Thoracic aorta (tissue), 2 donors: ENCODE results near the gene RAB40B. TPM values are rescaled to one million over a fixed set of nuclear protein-coding genes. Genes with fewer than 3 reads are reported as not detected.

Experiments used
- ATAC-seq: fragments of 150-250 bp; one replicate; pipeline ENCODE4 v1.8.0; 2017; ENCODE audit warnings: low read depth; ENCODE audit not compliant: insufficient number of reproducible peaks, low FRiP score
- DNase-seq: peaks from one replicate; pipeline ENCODE4 v3.0.0-alpha.2; 2020; ENCODE audit warnings: low spot score
- H3K27ac ChIP-seq, 2 donors: fragments of 200-600 bp; sonication (generic); 1 replicate in 1 of 2; 2 replicates in 1 of 2; pipeline ENCODE4 v1.5.1; 2016; ENCODE audit warnings: mild to moderate bottlenecking in 2 of 2, moderate library complexity in 2 of 2
- H3K27me3 ChIP-seq: fragments of 200-600 bp; sonication (generic); replicated peaks from 2 replicates; pipeline ENCODE4 v1.6.0; 2016; ENCODE audit warnings: mild to moderate bottlenecking; ENCODE audit not compliant: insufficient read depth
- H3K36me3 ChIP-seq: fragments of 200-600 bp; sonication (generic); one replicate; pipeline ENCODE4 v1.5.1; 2016
- H3K4me1 ChIP-seq, 2 donors: fragments of 200-600 bp; sonication (generic); 1 replicate in 1 of 2; 2 replicates in 1 of 2; pipeline versions ENCODE4 v1.5.1 to v1.6.0; 2016; ENCODE audit warnings: low read depth in 2 of 2, mild to moderate bottlenecking in 1 of 2; ENCODE audit not compliant: control insufficient read depth in 1 of 2
- H3K4me3 ChIP-seq: fragments of 200-600 bp; sonication (generic); 2 replicates; pipeline ENCODE4 v1.5.1; 2016; ENCODE audit warnings: mild to moderate bottlenecking
- H3K9me3 ChIP-seq: fragments of 200-600 bp; sonication (generic); 2 replicates; pipeline ENCODE4 v1.5.1; 2016
- CTCF ChIP-seq: fragments of 200-600 bp; sonication (generic); IDR thresholded peaks from one replicate; pipeline ENCODE4 v1.5.1; 2019; ENCODE audit warnings: antibody characterized with exemption
- total RNA-seq, 2 donors: library from RNA; depleted of rRNA; stranded (reverse); fragments of >200 nt; gene quantifications; one replicate each; pipeline versions ENCODE4 v1.1.0 to v1.2.3, GENCODE V29; 2016

RAB40B gene
- total RNA-seq, 2 donors from 2014 or later: 17.3 to 21.1 TPM

DNA sequence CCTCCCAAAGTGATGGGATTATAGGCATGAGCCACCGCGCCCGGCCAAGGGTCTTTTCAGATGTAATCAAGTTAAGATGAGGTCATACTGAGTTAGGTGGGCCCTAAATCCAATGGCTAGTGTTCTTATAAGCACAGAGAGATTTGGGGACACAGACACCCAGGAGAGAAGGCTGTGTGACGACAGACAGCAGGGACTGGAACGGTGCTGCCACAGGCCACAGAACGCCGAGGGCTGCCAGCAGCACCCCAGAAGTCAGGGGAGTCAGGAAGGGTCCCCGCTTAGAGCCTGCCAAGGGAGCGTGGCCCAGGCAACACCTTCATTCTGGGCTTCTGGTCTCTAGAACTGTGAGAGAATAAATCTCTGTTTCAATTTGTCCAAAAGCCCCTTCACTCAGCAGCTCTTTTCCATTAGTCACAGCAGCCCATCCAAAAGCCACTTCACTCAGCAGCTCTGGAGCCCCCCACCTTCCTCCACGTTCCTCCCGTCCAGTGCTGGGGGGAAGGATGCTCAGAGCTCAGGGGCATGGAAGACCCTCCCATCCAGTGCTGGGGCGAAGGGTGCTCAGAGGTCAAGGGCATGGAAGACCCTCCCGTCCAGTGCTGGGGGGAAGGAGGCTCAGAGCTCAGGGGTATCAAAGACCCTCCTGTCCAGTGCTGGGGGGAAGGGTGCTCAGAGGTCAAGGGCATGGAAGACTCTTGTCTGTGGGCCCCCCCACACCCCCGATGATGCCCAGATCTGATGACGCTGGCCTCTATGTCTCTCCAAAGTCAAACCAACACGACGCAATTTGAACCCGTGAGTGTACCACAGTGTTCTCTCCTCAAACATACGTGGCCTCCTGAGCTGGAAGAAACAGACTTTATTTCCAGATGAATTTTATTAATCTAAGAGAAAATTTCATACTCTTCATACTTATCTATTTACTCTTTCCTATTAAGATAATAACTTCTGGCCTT lies 11.9 kb downstream of the RAB40B start:
- Histone ChIP-seq H3K9me3 (no peaks in the 10 kb centered on the region), H3K4me1 (no peaks in the 10 kb centered on the region), H3K4me3 (no peak overlapping the region), H3K27me3 (no peaks in the 10 kb centered on the region), H3K27ac (no peak overlapping the region), H3K36me3 (no peaks in the 10 kb centered on the region)
- TF ChIP-seq CTCF: no peak
- ATAC-seq: no peak
- DNase-seq: no peak

DNA sequence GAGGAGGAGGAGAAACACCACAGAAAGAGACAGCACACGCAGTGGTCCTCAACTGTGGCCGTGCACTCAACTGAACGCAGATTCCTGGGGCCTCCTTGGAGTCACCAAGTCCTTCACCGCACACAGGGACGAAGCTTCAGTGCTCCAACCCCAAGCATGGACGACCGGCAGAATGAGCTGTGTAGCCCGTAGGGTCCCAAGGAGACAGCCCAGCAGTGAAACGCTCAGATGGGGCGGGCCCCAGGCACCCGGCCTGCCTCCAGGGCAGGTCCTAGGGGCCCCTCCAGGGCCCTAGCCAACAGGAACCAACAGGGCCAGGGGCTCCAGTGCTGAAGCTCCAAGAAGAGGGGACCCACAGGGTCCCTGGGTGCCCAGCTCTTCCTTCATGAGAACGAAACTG lies 13.2 kb downstream of the RAB40B start:
- no peak for TF ChIP-seq CTCF
- H3K27ac ChIP-seq: no peak overlapping the region

DNA sequence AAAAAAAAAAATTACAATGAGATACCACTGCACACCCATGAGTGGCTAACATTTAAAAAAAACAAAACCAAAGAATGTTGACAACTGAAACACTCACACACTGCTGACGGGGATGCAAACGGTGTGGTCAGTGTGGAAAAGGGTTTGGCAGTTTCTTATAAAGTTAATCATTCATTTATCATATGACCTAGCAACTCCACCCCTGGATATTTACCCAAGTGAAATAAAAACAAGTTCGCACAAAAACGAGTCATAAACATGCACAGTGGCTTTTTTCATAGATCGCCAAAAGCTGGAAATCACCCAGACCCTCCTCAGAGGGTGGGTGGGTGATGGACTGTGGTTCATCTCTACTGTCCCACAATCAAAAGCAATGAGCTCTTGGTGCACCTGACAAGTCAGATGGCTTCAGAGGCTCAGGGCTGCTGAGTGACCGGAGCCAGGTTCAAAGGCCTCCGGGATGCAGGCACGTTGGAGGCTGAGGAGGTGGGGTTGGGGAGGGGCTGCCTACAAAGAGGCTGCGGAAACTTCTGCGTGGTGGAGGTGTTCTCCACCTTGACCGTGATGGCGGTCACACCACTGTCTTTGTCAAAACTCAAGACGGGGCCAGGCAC lies 14.2 kb downstream of the RAB40B start:
- no peaks in the 10 kb centered on the region for H3K36me3 ChIP-seq
- H3K9me3 ChIP-seq: peaks cover 3% of the 10 kb centered on the region
- no peak overlapping the region for H3K27ac ChIP-seq
- ATAC-seq: no peak
- H3K27me3 ChIP-seq: no peaks in the 10 kb centered on the region
- TF ChIP-seq CTCF: no peak
- no peaks in the 10 kb centered on the region for H3K4me1 ChIP-seq
- no peak overlapping the region for H3K4me3 ChIP-seq
- no peak for DNase-seq

More for the DNA sequence above, 13.2 kb downstream of the RAB40B start:
- H3K4me1 ChIP-seq: no peaks in the 10 kb centered on the region
- no peak overlapping the region for H3K4me3 ChIP-seq
- no peaks in the 10 kb centered on the region for H3K27me3 ChIP-seq
- no peaks in the 10 kb centered on the region for H3K36me3 ChIP-seq
- DNase-seq: no peak
- no peak for ATAC-seq
- peaks cover 3% of the 10 kb centered on the region for H3K9me3 ChIP-seq

DNA sequence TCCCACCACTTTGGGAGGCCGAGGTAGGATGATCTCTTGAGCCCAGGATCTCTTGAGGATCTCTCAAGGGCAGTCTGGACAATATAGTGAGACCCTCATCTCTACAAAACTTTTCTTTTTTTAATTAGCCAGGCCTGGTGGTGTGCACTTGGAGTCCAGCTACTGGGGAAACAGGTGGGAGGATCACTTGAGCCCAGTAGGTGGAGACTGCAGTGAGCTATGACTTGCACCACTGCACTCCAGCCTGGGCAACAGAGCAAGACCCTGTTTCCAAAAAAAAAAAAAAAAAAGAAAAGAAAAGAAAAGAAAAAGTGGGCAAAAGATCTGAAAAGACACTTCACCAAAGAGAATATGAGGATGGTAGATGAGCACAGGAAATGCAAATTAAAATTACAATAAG lies 15.0 kb downstream of the RAB40B start:
- DNase-seq (no peak), ATAC-seq (no peak)
- Histone ChIP-seq H3K36me3 (no peaks in the 10 kb centered on the region), H3K4me3 (no peak overlapping the region), H3K9me3 (peaks cover 3% of the 10 kb centered on the region), H3K4me1 (no peaks in the 10 kb centered on the region), H3K27ac (no peak overlapping the region), H3K27me3 (no peaks in the 10 kb centered on the region)
- no peak for TF ChIP-seq CTCF

- ATAC-seq (no peak), DNase-seq (no peak)
- no peak for TF ChIP-seq CTCF
These were observed 17.0 kb downstream of the RAB40B start for GRCh38 chr17:82681547-82681946.

More at GRCh38 chr17:82681547-82681946, 17.0 kb downstream of the RAB40B start:
- H3K27ac ChIP-seq: no peak overlapping the region
- H3K9me3 ChIP-seq: peaks cover 3% of the 10 kb centered on the region
- no peaks in the 10 kb centered on the region for H3K36me3 ChIP-seq
- H3K4me3 ChIP-seq: no peak overlapping the region
- no peaks in the 10 kb centered on the region for H3K4me1 ChIP-seq
- H3K27me3 ChIP-seq: no peaks in the 10 kb centered on the region
